K562 (cell line): ENCODE measurements around the gene MAMDC4. TPM values are rescaled to one million over a fixed set of nuclear protein-coding genes. Genes with fewer than 3 reads are reported as not detected.

Experiments used
- ATAC-seq: fragments of 200-7000 bp; cut with Tn5 transposase; 3 replicates; pipeline ENCODE4 v1.9.1; 2020; ENCODE audit warnings: moderate library complexity
- BruUV-seq: library from RNA; stranded (reverse); fragments of 400-500 nt; replicated peaks from 2 replicates; lab custom pipeline; 2021; lab: Mats Ljungman, UMichigan
- CTCF ChIA-PET: fragments of 300-600 bp; formaldehyde crosslinking; extraction: SDS; loops from one replicate; lab custom pipeline; 2021; ENCODE audit warnings: low intra/inter-chr PET ratio; lab: Yijun Ruan, JAX
- POLR2A ChIA-PET: fragments of 300-600, 350-650 bp; sonication (Branson Sonifier 250); formaldehyde crosslinking; extraction: SDS; loops from one replicate; lab custom pipeline; 2021; ENCODE audit warnings: antibody characterized with exemption, inconsistent platforms; lab: Yijun Ruan, JAX
- DNase-seq, 4 experiments: peaks; one replicate each; pipeline versions ENCODE4 v3.0.0 to v3.0.0-alpha.2; 2011 to 2018; ENCODE audit warnings: low spot score in 3 of 4, mixed read lengths in 3 of 4; ENCODE audit errors: extremely low read depth in 1 of 4
- FAIRE-seq: peaks from 2 replicates; lab custom pipeline; 2011; peaks lifted over from hg19 to GRCh38; lab: Jason Lieb, UNC
- H2AFZ ChIP-seq: 2 replicates; pipeline ENCODE4 v1.6.0; 2011; ENCODE audit warnings: low read depth, low read length, control low read depth, inconsistent platforms
- H3K27ac ChIP-seq: fragments of 200-600 bp; 3 replicates; pipeline ENCODE4 v1.8.0; 2011; ENCODE audit warnings: low read depth, mild to moderate bottlenecking, control low read depth, inconsistent platforms, low read length, moderate library complexity, mixed read lengths; ENCODE audit errors: extremely low read depth
- H3K27me3 ChIP-seq, 2 experiments: fragments of 300-600 bp in 1 of 2; 2 replicates in 1 of 2; 3 replicates in 1 of 2; pipeline versions ENCODE4 v1.6.0 to v1.8.0; 2011; ENCODE audit warnings: inconsistent platforms in 2 of 2, low read length in 2 of 2, mild to moderate bottlenecking in 1 of 2, mixed read lengths in 1 of 2, moderate library complexity in 1 of 2; ENCODE audit not compliant: control insufficient read depth in 2 of 2, insufficient read depth in 2 of 2
- H3K36me3 ChIP-seq: fragments of 300-600 bp; 3 replicates; pipeline ENCODE4 v1.8.0; 2011; ENCODE audit warnings: mild to moderate bottlenecking, low read length, inconsistent platforms; ENCODE audit not compliant: control insufficient read depth, insufficient read depth
- H3K4me1 ChIP-seq, 2 experiments: fragments of 200-600 bp in 1 of 2; replicated peaks in 1 of 2; 2 replicates in 1 of 2; 3 replicates in 1 of 2; pipeline versions ENCODE4 v1.5.1 to v1.8.0; 2011; ENCODE audit warnings: inconsistent platforms in 2 of 2, low read length in 2 of 2, mild to moderate bottlenecking in 1 of 2, mixed read lengths in 1 of 2, moderate library complexity in 1 of 2; ENCODE audit not compliant: control insufficient read depth in 2 of 2, insufficient read depth in 2 of 2
- H3K4me2 ChIP-seq: 2 replicates; pipeline ENCODE4 v1.6.1; 2011; ENCODE audit warnings: low read length, control low read depth, inconsistent platforms, mixed read lengths; ENCODE audit not compliant: insufficient read depth
- H3K4me3 ChIP-seq: fragments of 200-600 bp; sonication (generic), shearing (Covaris generic); 2 replicates; pipeline ENCODE4 v1.5.1; 2016; ENCODE audit warnings: control low read depth, inconsistent platforms
- H3K79me2 ChIP-seq: fragments of 200-600 bp; 3 replicates; pipeline ENCODE4 v1.8.0; 2011; ENCODE audit warnings: low read length, inconsistent platforms; ENCODE audit not compliant: control insufficient read depth, insufficient read depth
- H3K9ac ChIP-seq, 2 experiments: 2 replicates each; pipeline versions ENCODE4 v1.6.0 to v1.6.1; 2011; ENCODE audit warnings: low read depth in 2 of 2, low read length in 2 of 2, control low read depth in 1 of 2, inconsistent platforms in 1 of 2, mild to moderate bottlenecking in 1 of 2, mixed read lengths in 1 of 2; ENCODE audit not compliant: insufficient read depth in 1 of 2
- H3K9me1 ChIP-seq: one replicate; pipeline ENCODE4 v1.6.0; 2011; ENCODE audit warnings: inconsistent platforms, mild to moderate bottlenecking, low read length, moderate library complexity; ENCODE audit not compliant: control insufficient read depth, insufficient read depth
- H3K9me3 ChIP-seq: replicated peaks from 2 replicates; pipeline ENCODE4 v1.5.1; 2011; ENCODE audit warnings: low read depth, low read length, inconsistent platforms; ENCODE audit not compliant: control insufficient read depth, insufficient read depth
- H4K20me1 ChIP-seq: replicated peaks from 2 replicates; pipeline ENCODE4 v1.6.1; 2011; ENCODE audit warnings: low read length, inconsistent platforms, mixed read lengths; ENCODE audit not compliant: control insufficient read depth, insufficient read depth
- MECOM ChIP-seq: fragments of 250-450 bp; sonication (Bioruptor Pico); IDR thresholded peaks from 2 replicates; pipeline ENCODE4 v1.8.0; 2022; ENCODE audit warnings: inconsistent platforms
- POLR2B ChIP-seq: fragments of 450-650 bp; IDR thresholded peaks from 2 replicates; pipeline ENCODE4 v1.6.1; 2018; ENCODE audit warnings: low read depth; ENCODE audit not compliant: partially characterized antibody
- POLR2G ChIP-seq: fragments of 200-400 bp; formaldehyde crosslinking; IDR thresholded peaks from 2 replicates; pipeline ENCODE4 v1.6.1; 2017; ENCODE audit warnings: low read depth, mild to moderate bottlenecking, antibody characterized with exemption, low read length, moderate library complexity
- RBFOX2 ChIP-seq: fragments of 200-400 bp; formaldehyde crosslinking; IDR thresholded peaks from 2 replicates; pipeline ENCODE4 v1.6.1; 2017; ENCODE audit warnings: low read depth, mild to moderate bottlenecking, low read length, moderate library complexity
- RBM22 ChIP-seq: fragments of 200-400 bp; formaldehyde crosslinking; IDR thresholded peaks from 2 replicates; pipeline ENCODE4 v1.6.1; 2018; ENCODE audit warnings: low read length, low read depth; ENCODE audit not compliant: poor library complexity, severe bottlenecking
- WGBS: fragments of 100-300 bp; shearing (Covaris generic); methylation state at CpG from one replicate; pipeline ENCODE4 v1.1.6; 2016; ENCODE audit warnings: low coverage, mixed read lengths; ENCODE audit not compliant: insufficient coverage; ENCODE audit errors: missing lambda C conversion rate; 5-methylcytosine and 5-hydroxymethylcytosine counted together
- in situ Hi-C: fragments of 300-500 bp; cut with MboI; formaldehyde crosslinking; loops from 4 replicates; pipeline ENCODE4 v1.15.0; 2018; ENCODE audit warnings: inconsistent platforms, mixed read lengths
- intact Hi-C: fragments of 100-400 bp; cut with micrococcal nuclease; formaldehyde crosslinking; loops from 2 replicates; pipeline ENCODE4 v1.14.2; 2022
- polyA plus RNA-seq, 8 experiments: library from polyadenylated mRNA; depleted of rRNA in 4 of 8; stranded (reverse) in 5 of 8; unstranded in 3 of 8; fragments of >200 nt; fragmentation: Nextera tagmentation in 2 of 8; fragmentation: Illumina TruSeq in 1 of 8; extraction: Ambion mirVana in 2 of 8; extraction: Trizol in 1 of 8; gene quantifications; 2 replicates each; pipeline versions ENCODE4 v1.2.1 to v1.2.3, GENCODE V29; 2011 to 2014; ENCODE audit warnings: inconsistent platforms in 1 of 8, missing spikeins in 1 of 8
- total RNA-seq, 7 experiments: library from RNA; depleted of rRNA in 6 of 7; stranded (reverse); fragments of >200 nt in 6 of 7; fragmentation: Illumina TruSeq in 2 of 7; extraction: Trizol in 2 of 7; gene quantifications; 2 replicates each; pipeline versions ENCODE4 v1.2.1 to v1.2.3, GENCODE V29; 2011 to 2021; ENCODE audit warnings: low replicate concordance in 1 of 7
- TF ChIP-seq, protein P1 (sequence below): fragments of 250-450 bp; sonication (Bioruptor Pico); IDR thresholded peaks from 2 replicates; pipeline ENCODE4 v1.5.1; 2021; ENCODE audit warnings: mild to moderate bottlenecking
- TF ChIP-seq, protein P2 (sequence below): fragments of 450-650 bp; IDR thresholded peaks from 2 replicates; pipeline ENCODE4 v1.6.1; 2016

Gene MAMDC4
- total and polyA plus RNA-seq, 9 of the 15 experiments (the other 6 are each of a cell fraction or from before 2014, with no cell fraction given), result 0.03 to 10.8 (median 1.5) TPM

DNA sequence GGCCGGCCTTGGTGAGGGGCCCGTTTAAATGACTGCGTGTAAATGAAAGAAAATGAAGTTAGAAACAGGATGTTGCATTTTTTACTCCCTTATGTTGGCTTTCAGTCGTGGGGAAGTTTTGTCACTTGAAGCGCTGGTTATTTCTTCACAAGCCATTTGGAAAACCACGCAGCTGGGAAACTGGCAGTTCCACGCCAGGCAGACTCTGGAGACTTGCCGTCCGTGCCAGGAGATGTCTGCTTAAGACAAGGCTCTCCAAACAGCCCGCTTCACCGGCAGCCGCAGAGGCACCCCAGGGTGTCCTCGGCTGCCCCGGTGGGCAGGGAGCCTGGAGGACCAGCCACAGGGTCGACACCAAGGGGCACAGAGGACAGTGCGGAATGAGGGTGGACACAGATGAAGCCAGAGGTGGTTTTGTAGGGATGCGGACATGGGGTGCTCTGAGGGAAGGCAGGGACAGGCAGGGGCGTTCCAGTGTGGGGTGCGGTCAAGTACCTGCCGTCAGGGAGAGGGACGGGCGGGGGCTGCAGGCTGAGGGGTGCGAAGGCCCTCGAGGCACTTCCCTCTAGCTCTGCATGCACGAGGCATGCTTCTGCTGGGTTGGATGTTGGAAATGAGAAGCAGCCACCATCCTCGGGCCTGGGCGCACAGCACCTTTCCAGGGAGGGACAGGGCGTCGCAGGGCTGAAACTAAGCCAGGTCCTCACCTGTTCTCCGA lies 21.0 kb upstream of the MAMDC4 start:
- ATAC-seq (no peak), DNase-seq (no peak), FAIRE-seq (no peak)
- Histone ChIP-seq H3K9me1 (peaks cover 3% of the 10 kb centered on the region), H3K36me3 (peaks cover 90% of the 10 kb centered on the region), H3K27me3 (no peaks in the 10 kb centered on the region), H3K9ac (no peak overlapping the region), H3K4me3 (no peak overlapping the region), H2AFZ (no peak overlapping the region), H3K27ac (no peak overlapping the region), H3K9me3 (no peaks in the 10 kb centered on the region), H4K20me1 (no peaks in the 10 kb centered on the region; the same call in 1 of the 2 replicates), H3K79me2 (no peaks in the 10 kb centered on the region), H3K4me2 (no peak overlapping the region), H3K4me1 (peaks cover 0 to 53% of the 10 kb centered on the region in 2 experiments; a peak in 1 of 5 replicates)
- ChIA-PET CTCF (no interaction called here), POLR2A (interaction anchor here (0.6 to 1.9 kb wide), 3 partner anchors 9 to 51 kb away, joined by 3 to 10 read pairs (median 4); partner anchors contain the start of gene AJM1)
- in situ Hi-C loops, result no loop called here
- no TSS peak for BruUV-seq
- TF ChIP-seq RBFOX2 (0 out of 2 replicates have a peak, but pooled peaks have one; percentile 36), POLR2B (peak; percentile 29), MECOM (no peak)
- WGBS, result 94% methylated on average over 28 of the region's 30 CpGs
- intact Hi-C loops, result no loop called here

DNA sequence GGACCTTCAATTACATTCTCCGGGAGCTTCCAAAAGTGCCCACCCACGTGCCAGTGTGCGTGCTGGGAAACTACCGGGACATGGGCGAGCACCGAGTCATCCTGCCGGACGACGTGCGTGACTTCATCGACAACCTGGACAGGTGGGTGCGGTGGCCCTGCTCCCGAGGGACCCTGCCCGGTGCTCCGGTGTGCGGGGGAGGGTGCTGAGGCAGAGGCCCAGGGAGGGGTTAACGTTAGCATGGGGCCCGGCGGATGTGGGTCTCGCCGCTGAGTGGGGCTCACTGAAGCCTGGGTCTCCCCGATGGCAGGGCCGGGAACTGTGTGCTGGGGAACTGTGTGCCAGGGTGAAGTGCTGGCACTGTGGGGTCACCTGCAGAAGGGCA lies 20.4 kb upstream of the MAMDC4 start:
- 92% methylated on average over 21 of the region's 23 CpGs for WGBS
- H3K4me2 ChIP-seq, result no peak overlapping the region
- no peaks in the 10 kb centered on the region; the same call in 1 of the 2 replicates for H4K20me1 ChIP-seq
- no peak overlapping the region for H2AFZ ChIP-seq
- peaks cover 90% of the 10 kb centered on the region for H3K36me3 ChIP-seq
- intact Hi-C loops (no loop called here), in situ Hi-C loops (no loop called here)
- TF ChIP-seq RBM22 (peak; percentile 89), POLR2G (peak; percentile 72)
- TF ChIP-seq, protein P1, sequence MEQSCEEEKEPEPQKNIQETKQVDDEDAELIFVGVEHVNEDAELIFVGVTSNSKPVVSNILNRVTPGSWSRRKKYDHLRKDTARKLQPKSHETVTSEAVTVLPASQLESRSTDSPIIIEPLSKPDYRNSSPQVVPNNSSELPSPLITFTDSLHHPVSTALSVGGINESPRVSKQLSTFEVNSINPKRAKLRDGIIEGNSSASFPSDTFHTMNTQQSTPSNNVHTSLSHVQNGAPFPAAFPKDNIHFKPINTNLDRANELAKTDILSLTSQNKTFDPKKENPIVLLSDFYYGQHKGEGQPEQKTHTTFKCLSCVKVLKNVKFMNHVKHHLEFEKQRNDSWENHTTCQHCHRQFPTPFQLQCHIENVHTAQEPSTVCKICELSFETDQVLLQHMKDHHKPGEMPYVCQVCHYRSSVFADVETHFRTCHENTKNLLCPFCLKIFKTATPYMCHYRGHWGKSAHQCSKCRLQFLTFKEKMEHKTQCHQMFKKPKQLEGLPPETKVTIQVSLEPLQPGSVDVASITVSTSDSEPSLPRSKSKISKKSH (CRISPR knock-in tag), result no peak
- TF ChIP-seq, protein P2, sequence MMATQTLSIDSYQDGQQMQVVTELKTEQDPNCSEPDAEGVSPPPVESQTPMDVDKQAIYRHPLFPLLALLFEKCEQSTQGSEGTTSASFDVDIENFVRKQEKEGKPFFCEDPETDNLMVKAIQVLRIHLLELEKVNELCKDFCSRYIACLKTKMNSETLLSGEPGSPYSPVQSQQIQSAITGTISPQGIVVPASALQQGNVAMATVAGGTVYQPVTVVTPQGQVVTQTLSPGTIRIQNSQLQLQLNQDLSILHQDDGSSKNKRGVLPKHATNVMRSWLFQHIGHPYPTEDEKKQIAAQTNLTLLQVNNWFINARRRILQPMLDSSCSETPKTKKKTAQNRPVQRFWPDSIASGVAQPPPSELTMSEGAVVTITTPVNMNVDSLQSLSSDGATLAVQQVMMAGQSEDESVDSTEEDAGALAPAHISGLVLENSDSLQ, result no peak
- no TSS peak for BruUV-seq
- H3K27me3 ChIP-seq, result no peaks in the 10 kb centered on the region
- ATAC-seq, result no peak
- CTCF ChIA-PET, result no interaction called here
- POLR2A ChIA-PET, result interaction anchor here (0.6 to 1.9 kb wide), 3 partner anchors 9 to 50 kb away, joined by 3 to 10 read pairs (median 4); partner anchors contain the start of gene AJM1
- H3K79me2 ChIP-seq, result no peaks in the 10 kb centered on the region
- no peaks in the 10 kb centered on the region for H3K9me3 ChIP-seq
- DNase-seq, result no peak
- H3K4me1 ChIP-seq, result peaks cover 0 to 52% of the 10 kb centered on the region in 2 experiments; a peak in 1 of 5 replicates
- FAIRE-seq, result no peak
- H3K9ac ChIP-seq, result no peak overlapping the region
- peaks cover 3% of the 10 kb centered on the region for H3K9me1 ChIP-seq
- no peak overlapping the region for H3K27ac ChIP-seq
- H3K4me3 ChIP-seq, result no peak overlapping the region
